ENCODE measurements around the gene SNX5. TPM values are rescaled to one million over a fixed set of nuclear protein-coding genes. Genes with fewer than 3 reads are reported as not detected.

The SNX5 gene
- total RNA-seq: 88.6 and 114 TPM in 2 replicates

DNA sequence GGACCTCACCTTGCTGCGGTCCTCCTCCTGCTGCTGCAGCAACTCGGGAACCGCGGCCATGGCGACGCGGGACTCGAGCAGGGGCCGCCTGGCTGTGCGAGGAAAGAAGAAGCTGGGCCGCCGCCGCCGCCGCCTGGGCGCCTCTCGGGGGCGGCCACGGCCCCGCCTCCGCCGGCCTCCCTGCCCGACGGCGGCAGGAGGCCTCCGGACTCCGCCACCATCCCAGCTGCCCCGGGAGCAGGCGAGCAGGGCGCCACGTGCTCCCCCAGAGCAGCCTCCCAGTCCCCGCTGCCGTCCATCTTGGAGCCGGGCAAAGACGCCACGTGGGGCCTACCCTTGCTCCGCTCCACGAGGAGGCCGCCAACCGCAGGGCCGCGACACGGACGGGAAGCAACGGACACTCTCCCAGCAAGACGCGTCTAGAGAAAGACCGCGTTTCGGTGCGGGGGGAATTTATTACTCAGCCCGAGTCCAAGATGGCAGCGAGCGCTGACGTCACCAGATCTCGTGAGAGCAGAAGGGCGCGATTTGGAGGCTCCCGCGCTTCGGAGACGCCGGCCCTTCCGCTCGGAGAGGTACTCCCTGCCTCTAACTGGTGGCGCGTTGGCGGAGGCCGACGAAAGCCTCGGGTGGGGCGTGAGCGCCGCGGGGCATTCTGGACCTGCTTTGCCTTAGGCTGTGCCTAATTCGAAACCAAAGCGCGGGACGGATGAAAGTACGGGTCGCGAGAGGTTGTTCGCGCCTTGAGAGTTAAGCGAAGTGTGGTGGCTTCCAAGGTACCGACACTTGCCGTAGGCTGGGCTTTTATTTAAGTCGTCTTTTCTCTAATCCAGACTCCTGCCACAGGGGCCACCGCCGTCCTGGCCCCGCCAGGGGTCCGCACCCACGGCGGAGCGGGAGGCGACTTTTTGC is at the start of gene SNX5, which contains the start of gene MGME1:
TSS of gene SNX5 (minus strand) at position 429 of the 912 bp plus-strand sequence. CDS start at position 60, 369 bp downstream.
TSS of gene MGME1 (plus strand) at position 653 of the 912 bp plus-strand sequence. CDS start 842 bp downstream, outside the sequence.
- TF ChIP-seq, protein P1, sequence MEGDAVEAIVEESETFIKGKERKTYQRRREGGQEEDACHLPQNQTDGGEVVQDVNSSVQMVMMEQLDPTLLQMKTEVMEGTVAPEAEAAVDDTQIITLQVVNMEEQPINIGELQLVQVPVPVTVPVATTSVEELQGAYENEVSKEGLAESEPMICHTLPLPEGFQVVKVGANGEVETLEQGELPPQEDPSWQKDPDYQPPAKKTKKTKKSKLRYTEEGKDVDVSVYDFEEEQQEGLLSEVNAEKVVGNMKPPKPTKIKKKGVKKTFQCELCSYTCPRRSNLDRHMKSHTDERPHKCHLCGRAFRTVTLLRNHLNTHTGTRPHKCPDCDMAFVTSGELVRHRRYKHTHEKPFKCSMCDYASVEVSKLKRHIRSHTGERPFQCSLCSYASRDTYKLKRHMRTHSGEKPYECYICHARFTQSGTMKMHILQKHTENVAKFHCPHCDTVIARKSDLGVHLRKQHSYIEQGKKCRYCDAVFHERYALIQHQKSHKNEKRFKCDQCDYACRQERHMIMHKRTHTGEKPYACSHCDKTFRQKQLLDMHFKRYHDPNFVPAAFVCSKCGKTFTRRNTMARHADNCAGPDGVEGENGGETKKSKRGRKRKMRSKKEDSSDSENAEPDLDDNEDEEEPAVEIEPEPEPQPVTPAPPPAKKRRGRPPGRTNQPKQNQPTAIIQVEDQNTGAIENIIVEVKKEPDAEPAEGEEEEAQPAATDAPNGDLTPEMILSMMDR (IDR thresholded peaks at IDR 0.05; ENCODE audit: insufficient read depth, low read depth, low read length): no peak
- peak; percentile 100 for DNase-seq (ENCODE audit: low read depth)

DNA sequence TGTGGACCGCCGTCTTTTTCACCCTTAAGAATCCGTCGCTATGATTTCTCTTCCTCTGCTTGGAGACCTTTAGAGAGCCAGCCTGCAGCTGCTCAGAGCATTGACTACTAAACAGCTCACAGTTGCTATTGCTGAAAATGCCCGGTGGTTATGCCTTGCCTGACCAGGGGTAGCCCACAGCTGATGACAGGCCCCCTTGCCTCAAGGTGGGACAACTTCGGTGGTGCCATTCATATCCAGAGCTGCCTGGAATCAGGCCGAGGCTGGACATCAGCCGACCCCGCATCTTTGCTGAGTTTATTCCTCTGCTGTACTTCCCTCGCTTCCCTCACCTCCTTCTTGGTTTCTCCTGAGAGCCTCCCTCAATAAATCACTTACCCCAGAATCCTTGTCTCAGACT is 49.5 kb upstream of the SNX5 start:
- TF ChIP-seq, protein P1 (IDR thresholded peaks at IDR 0.05; ENCODE audit: insufficient read depth, low read depth, low read length): no peak
- no peak overlapping the region for H3K4me3 ChIP-seq (ENCODE audit: low read depth, low read length)
- DNase-seq (ENCODE audit: low read depth): no peak

More for the DNA sequence above, at the start of gene SNX5, which contains the start of gene MGME1:
- peak within 1 kb of the TSS; percentile 97 for H3K4me3 ChIP-seq (ENCODE audit: low read depth, low read length)

DNA sequence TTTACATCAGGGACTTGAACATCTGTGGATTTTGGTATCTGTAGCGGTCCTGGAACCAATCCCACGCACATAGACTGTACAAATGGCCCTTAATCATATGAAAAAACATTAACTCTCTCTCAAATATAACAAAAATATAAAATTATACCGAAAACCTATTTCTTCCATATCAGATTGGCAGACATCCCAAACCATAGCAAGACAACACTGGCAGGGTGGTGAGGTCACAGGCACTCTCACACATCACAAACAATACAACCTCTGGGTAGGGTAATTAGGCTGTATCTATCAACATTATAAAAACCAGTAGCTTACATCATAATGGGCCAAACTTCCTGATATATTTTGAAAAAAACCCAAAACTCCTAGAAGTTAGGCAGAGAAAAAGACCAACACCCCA is 48.2 kb upstream of the SNX5 start:
- DNase-seq (ENCODE audit: low read depth): no peak
- H3K4me3 ChIP-seq (ENCODE audit: low read depth, low read length): no peak overlapping the region
- TF ChIP-seq, protein P1 (IDR thresholded peaks at IDR 0.05; ENCODE audit: insufficient read depth, low read depth, low read length): no peak

DNA sequence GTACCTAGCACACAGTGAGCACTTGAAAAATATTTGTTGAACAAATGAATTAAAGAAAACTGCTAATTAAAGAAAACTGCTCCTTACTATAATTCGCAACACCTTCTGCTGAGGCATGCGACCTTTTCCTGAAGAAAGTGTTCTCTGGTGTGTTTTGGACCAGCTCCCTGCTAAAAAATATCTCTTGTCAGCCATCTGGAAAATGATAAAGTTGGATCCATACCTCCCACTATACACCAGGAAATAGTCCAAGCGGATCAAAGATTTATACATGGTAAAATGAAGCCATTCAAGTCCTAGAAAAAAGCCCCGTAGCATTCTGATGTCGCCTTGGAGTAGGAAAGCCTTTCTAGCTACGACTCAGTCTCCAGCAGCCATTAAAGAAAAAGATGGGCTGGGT is 45.8 kb upstream of the SNX5 start:
- TF ChIP-seq, protein P1 (IDR thresholded peaks at IDR 0.05; ENCODE audit: insufficient read depth, low read depth, low read length): no peak
- H3K4me3 ChIP-seq (ENCODE audit: low read depth, low read length): no peak overlapping the region
- no peak for DNase-seq (ENCODE audit: low read depth)

DNA sequence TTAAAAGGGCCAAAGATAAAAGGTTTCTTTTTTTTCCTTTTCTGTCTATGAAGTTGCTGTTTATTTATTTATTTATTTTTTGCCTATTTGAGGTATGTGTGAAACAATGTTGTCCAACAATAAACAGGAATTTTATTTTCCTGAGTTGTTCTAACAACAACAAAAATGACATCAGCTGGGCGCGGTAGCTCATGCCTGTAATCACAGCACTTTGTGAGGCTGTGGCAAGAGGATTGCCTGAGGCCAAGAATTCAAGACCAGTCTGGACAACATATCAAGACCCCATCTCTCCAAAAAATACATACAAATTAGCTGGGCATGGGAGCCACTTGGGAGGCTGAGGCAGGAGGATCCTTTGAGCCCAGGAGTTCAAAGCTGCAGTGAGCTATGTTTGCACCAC is 44.3 kb upstream of the SNX5 start:
- H3K4me3 ChIP-seq (ENCODE audit: low read depth, low read length): no peak overlapping the region
- no peak for DNase-seq (ENCODE audit: low read depth)
- TF ChIP-seq, protein P1 (IDR thresholded peaks at IDR 0.05; ENCODE audit: insufficient read depth, low read depth, low read length): no peak

DNA sequence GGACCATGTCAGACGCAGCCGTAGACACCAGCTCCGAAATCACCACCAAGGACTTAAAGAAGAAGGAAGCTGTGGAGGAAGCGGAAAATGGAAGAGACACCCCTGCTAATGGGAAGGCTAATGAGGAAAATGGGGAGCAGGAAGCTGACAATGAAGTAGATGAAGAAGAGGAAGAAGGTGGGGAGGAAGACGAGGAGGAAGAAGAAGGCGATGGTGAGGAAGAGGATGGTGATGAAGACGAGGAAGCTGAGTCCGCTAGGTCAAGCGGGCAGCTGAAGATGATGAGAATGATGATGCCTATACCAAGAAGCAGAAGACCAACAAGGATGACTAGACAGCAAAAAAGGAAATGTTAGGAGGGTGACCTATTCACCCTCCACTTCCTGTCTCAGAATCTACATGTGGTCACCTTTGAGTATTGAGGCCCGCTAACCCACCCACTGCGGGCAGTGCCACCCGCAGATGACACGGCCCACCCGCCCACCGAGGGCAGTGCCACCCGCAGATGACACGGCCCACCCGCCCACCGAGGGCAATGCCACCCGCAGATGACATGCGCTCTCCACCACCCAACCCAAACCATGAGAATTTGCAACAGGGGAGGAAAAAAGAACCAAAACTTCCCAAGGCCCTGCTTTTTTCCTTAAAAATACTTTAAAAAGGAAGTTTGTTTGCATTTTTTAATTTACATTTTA is 43.5 kb upstream of the SNX5 start:
- no peak for DNase-seq (ENCODE audit: low read depth)
- TF ChIP-seq, protein P1 (IDR thresholded peaks at IDR 0.05; ENCODE audit: insufficient read depth, low read depth, low read length): no peak
- H3K4me3 ChIP-seq (ENCODE audit: low read depth, low read length): no peak overlapping the region

All from fibroblast of villous mesenchyme (primary cell).